Endodermal cell (in vitro differentiated cells): ENCODE results near the gene SPG7. TPM values are rescaled to one million over a fixed set of nuclear protein-coding genes. Genes with fewer than 3 reads are reported as not detected.

Source experiments
- DNase-seq: peaks from one replicate; pipeline ENCODE4 v3.0.0-alpha.2; 2017
- H3K27ac ChIP-seq: 2 replicates; pipeline ENCODE4 v1.5.1; 2013; ENCODE audit warnings: mild to moderate bottlenecking, low read depth, low read length, moderate library complexity
- H3K27me3 ChIP-seq: 2 replicates; pipeline ENCODE4 v1.6.1; 2013; ENCODE audit warnings: mild to moderate bottlenecking, low read length, moderate library complexity; ENCODE audit not compliant: insufficient read depth, control insufficient read depth, poor library complexity, severe bottlenecking
- H3K36me3 ChIP-seq: 2 replicates; pipeline ENCODE4 v1.7.0; 2013; ENCODE audit warnings: mild to moderate bottlenecking, low read length, moderate library complexity; ENCODE audit not compliant: control insufficient read depth, insufficient read depth
- H3K4me1 ChIP-seq: one replicate; pipeline ENCODE4 v1.7.0; 2013; ENCODE audit warnings: low read length; ENCODE audit not compliant: control insufficient read depth, insufficient read depth
- H3K4me3 ChIP-seq: 2 replicates; pipeline ENCODE4 v1.5.1; 2013; ENCODE audit warnings: mild to moderate bottlenecking, low read length, moderate library complexity
- H3K9ac ChIP-seq: 2 replicates; pipeline ENCODE4 v1.6.1; 2013; ENCODE audit warnings: mild to moderate bottlenecking, low read length, moderate library complexity; ENCODE audit not compliant: poor library complexity, severe bottlenecking; ENCODE audit errors: extremely low read depth
- H3K9me3 ChIP-seq: 2 replicates; pipeline ENCODE4 v1.6.1; 2013; ENCODE audit warnings: mild to moderate bottlenecking, low read length, moderate library complexity; ENCODE audit not compliant: control insufficient read depth
- H3K27ac Mint-ChIP-seq: 2 replicates; pipeline ENCODE4 v1.8.0; 2020; ENCODE audit warnings: mixed read lengths
- H3K27me3 Mint-ChIP-seq: 2 replicates; pipeline ENCODE4 v1.8.0; 2021; ENCODE audit warnings: mild to moderate bottlenecking, mixed read lengths; ENCODE audit not compliant: insufficient read depth
- H3K36me3 Mint-ChIP-seq: 2 replicates; pipeline ENCODE4 v1.8.0; 2020; ENCODE audit warnings: low read depth, mixed read lengths
- H3K4me1 Mint-ChIP-seq: 2 replicates; pipeline ENCODE4 v1.8.0; 2020; ENCODE audit warnings: mixed read lengths
- H3K4me3 Mint-ChIP-seq: 2 replicates; pipeline ENCODE4 v1.8.0; 2020; ENCODE audit warnings: mild to moderate bottlenecking, moderate library complexity, mixed read lengths
- H3K9me3 Mint-ChIP-seq: 2 replicates; pipeline ENCODE4 v1.8.0; 2020; ENCODE audit warnings: mild to moderate bottlenecking, mixed read lengths
- WGBS, 2 experiments: methylation state at CpG; one replicate each; pipeline versions ENCODE4 v1.1.5 to v1.1.7; 2013; ENCODE audit warnings: missing lambda C conversion rate in 2 of 2, mixed read lengths in 1 of 2; ENCODE audit not compliant: insufficient coverage in 1 of 2, insufficient read length in 1 of 2; 5-methylcytosine and 5-hydroxymethylcytosine counted together
- total RNA-seq, 2 donors: library from RNA; stranded (reverse); fragmentation: NEBNext Ultra II Directional in 1 of 2; extraction: Animal tissue kit (Norgen Biotek cat#: 25700) in 1 of 2; gene quantifications; 2 replicates in 1 of 2; 3 replicates in 1 of 2; pipeline ENCODE4 v1.2.1, GENCODE V29; 2021
- TF ChIP-seq, protein P1 (sequence below): fragments of 200-600 bp; sonication (generic); conservative IDR thresholded peaks from 2 replicates; pipeline ENCODE4 v1.5.0; 2021; ENCODE audit warnings: antibody characterized with exemption, mild to moderate bottlenecking

SPG7 gene
- total RNA-seq, 2 donors from 2014 or later = 153 to 156 TPM

GRCh38 chr16:89571636-89572035 lies 63.4 kb downstream of the SPG7 start:
- WGBS, 2 experiments = 89 to 100% methylated on average over 2 to 18 of the region's 18 CpGs
- H3K9me3 Mint-ChIP-seq = no peaks in the 10 kb centered on the region
- no peak overlapping the region for H3K27ac Mint-ChIP-seq
- Histone ChIP-seq H3K36me3 (no peaks in the 10 kb centered on the region), H3K9me3 (no peaks in the 10 kb centered on the region), H3K4me1 (peaks cover 11% of the 10 kb centered on the region), H3K4me3 (no peak overlapping the region), H3K27ac (no peak overlapping the region), H3K27me3 (peaks cover 19% of the 10 kb centered on the region), H3K9ac (no peak overlapping the region)
- no peak for DNase-seq
- no peaks in the 10 kb centered on the region for H3K36me3 Mint-ChIP-seq
- peaks cover 49% of the 10 kb centered on the region for H3K27me3 Mint-ChIP-seq
- H3K4me3 Mint-ChIP-seq = no peak overlapping the region
- peaks cover 9% of the 10 kb centered on the region for H3K4me1 Mint-ChIP-seq
- TF ChIP-seq, protein P1, sequence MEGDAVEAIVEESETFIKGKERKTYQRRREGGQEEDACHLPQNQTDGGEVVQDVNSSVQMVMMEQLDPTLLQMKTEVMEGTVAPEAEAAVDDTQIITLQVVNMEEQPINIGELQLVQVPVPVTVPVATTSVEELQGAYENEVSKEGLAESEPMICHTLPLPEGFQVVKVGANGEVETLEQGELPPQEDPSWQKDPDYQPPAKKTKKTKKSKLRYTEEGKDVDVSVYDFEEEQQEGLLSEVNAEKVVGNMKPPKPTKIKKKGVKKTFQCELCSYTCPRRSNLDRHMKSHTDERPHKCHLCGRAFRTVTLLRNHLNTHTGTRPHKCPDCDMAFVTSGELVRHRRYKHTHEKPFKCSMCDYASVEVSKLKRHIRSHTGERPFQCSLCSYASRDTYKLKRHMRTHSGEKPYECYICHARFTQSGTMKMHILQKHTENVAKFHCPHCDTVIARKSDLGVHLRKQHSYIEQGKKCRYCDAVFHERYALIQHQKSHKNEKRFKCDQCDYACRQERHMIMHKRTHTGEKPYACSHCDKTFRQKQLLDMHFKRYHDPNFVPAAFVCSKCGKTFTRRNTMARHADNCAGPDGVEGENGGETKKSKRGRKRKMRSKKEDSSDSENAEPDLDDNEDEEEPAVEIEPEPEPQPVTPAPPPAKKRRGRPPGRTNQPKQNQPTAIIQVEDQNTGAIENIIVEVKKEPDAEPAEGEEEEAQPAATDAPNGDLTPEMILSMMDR = no peak

DNA sequence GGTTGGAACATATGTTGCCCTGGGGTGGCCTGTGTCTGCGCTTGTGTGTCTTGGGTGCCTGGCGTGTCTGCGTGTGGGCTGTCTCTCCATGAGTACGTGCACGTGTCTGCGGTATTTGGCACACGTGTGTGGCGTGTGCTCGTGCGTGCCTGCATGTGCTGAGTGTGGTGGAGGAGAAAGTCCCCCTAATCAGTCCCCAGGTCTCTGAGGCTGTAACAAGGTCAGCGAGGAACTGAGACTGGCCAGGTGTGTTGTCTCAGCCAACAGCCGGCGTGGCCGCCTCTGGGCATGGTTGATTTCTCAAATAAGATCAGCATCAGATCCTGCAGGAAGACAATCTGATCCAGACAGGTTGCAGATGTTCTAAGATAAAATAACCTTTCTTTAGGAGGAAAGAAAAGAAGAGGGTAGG lies 63.9 kb downstream of the SPG7 start:
- H3K4me3 Mint-ChIP-seq = no peak overlapping the region
- H3K4me1 Mint-ChIP-seq = peaks cover 9% of the 10 kb centered on the region

DNA sequence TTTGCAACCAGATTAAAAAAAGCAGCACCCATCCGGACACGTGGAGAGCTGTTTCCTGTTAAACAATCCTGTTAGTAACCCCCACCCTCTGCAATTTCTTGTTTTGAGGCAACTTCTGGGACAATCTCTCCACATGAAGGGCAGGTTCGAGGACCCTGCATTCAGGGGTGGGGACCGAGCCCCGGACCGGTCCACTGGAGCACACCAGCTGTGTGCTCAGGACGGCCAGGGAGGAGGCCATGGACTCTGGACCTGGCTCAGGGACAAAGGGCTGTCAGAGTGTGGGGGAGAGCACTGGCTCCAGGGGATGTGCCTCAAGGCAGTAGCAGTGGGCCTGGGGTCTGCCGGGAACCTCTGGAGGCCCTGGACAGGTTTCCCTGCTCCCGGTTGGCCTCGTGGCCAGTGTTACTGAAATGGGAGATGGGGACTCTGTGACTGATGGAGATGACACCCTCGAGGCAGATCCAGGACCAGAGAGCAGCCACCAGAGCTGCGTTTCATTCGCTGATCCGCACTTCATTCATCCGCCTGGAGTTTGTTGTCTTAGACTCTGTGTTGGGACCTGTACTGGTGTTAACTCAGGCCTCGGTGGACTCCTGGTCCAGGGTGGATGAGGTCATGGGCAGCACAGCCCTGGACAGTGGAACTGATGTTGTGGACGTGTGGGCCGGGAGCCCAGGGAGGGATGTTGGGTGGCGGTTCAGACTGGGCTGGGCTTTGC lies 64.4 kb downstream of the SPG7 start:
- peaks cover 9% of the 10 kb centered on the region for H3K4me1 Mint-ChIP-seq
- no peaks in the 10 kb centered on the region for H3K9me3 Mint-ChIP-seq
- 91 to 92% methylated on average over 14 to 19 of the region's 19 CpGs for WGBS, 2 experiments
- no peaks in the 10 kb centered on the region for H3K36me3 Mint-ChIP-seq
- Histone ChIP-seq H3K9ac (no peak overlapping the region), H3K4me3 (no peak overlapping the region), H3K9me3 (no peaks in the 10 kb centered on the region), H3K27ac (no peak overlapping the region), H3K36me3 (no peaks in the 10 kb centered on the region), H3K4me1 (peaks cover 11% of the 10 kb centered on the region), H3K27me3 (peaks cover 29% of the 10 kb centered on the region)
- no peak overlapping the region for H3K4me3 Mint-ChIP-seq
- peaks cover 59% of the 10 kb centered on the region for H3K27me3 Mint-ChIP-seq
- no peak overlapping the region for H3K27ac Mint-ChIP-seq
- DNase-seq = no peak
- TF ChIP-seq, protein P1 = no peak

More for the DNA sequence above, 63.9 kb downstream of the SPG7 start:
- Histone ChIP-seq H3K27me3 (peaks cover 23% of the 10 kb centered on the region), H3K9ac (no peak overlapping the region), H3K9me3 (no peaks in the 10 kb centered on the region), H3K36me3 (no peaks in the 10 kb centered on the region), H3K4me3 (no peak overlapping the region), H3K27ac (no peak overlapping the region), H3K4me1 (peaks cover 11% of the 10 kb centered on the region)
- H3K9me3 Mint-ChIP-seq = no peaks in the 10 kb centered on the region
- peaks cover 54% of the 10 kb centered on the region for H3K27me3 Mint-ChIP-seq
- H3K27ac Mint-ChIP-seq = no peak overlapping the region
- H3K36me3 Mint-ChIP-seq = no peaks in the 10 kb centered on the region
- WGBS, 2 experiments = 87 to 94% methylated on average over 7 to 14 of the region's 14 CpGs
- TF ChIP-seq, protein P1 = no peak
- DNase-seq = no peak
